ENCODE data around the gene GPC4.
"Not testable (repeated sequence)": the region's sequence is repeated elsewhere in the genome, so short reads cannot be mapped to it uniquely, and the experiment has no call there.

The GPC4 gene

DNA sequence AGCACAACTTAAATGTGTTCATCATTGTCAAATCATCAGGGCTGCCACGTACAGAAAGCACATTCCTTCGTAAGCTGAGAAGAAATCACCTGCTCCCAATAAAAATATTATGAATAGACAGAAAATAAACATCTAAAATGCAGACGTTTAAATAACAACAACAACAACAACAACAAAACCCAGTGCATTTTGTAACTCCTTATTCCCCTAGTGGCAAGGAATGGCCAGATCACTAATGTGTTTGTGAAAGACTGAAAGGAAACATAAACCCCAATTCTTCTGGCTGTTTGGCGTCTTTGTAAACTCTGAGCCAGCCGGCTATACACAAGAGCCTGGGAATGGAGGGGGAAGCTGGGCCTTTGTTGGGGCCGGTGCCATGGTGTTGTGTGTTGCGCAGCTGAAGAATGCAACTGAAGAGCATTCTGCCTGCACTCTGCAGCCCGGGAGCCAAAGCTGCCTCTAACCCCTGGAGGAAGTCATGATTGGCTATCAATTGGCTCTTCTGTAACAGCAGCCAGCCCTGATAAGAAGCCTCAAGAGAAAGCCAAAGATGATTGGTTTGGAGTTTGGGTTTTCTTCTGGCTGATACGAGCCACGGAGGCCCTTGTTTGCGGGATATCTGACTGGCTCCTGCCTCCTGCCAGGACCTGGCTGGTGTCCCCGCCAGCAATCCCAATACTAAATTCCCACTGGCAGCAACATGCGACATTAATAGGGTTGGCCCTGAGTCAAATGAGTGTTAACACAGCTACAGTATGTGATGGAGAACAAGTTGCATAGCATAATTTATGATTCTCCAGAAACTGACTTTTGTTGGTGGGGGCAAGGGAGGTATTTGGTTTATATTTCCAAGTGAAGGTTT lies 107.4 kb downstream of the GPC4 start:
- in situ Hi-C loops (cut with MboI; ENCODE audit: low sequenced_read_pairs): no loop called here

DNA sequence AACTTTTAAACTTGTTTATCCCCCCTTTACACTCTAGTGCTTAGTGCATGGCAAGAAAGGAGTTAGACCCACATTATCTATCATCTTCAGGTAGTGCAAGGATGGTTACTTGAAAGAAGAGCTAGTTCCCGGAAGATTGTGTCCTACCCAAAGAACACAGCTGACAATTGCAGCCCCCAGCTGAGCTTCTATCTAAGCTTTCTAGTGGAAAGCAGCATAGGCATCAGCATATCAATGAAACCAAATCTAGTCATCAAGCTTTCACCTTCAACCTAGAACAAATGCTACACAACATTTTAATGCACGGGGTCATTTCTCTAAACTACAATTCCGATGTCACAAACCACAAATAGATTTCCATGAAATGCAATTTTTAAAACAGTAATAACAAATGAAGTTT lies 108.2 kb downstream of the GPC4 start:
- in situ Hi-C loops (cut with MboI; ENCODE audit: low sequenced_read_pairs): no loop called here

DNA sequence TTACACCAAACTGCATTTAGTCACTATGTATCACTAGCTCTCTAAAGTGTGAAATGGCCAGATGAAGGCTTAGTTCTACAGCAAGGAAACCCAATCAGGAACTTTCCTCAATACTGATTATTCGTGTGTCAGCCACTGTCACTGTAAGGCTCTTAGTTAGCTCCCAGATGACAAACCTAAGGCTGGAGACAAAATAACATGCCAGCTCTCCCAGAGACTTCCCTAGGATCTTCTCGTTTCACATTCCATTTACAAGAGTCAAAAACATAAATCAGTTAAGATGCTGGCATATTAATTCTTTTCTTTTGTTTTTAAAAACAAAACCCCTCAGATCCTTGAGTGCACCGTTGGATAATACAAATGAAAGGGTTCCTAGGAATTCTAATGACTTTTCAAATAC lies 109.0 kb downstream of the GPC4 start:
- in situ Hi-C loops (cut with MboI; ENCODE audit: low sequenced_read_pairs): no loop called here

DNA sequence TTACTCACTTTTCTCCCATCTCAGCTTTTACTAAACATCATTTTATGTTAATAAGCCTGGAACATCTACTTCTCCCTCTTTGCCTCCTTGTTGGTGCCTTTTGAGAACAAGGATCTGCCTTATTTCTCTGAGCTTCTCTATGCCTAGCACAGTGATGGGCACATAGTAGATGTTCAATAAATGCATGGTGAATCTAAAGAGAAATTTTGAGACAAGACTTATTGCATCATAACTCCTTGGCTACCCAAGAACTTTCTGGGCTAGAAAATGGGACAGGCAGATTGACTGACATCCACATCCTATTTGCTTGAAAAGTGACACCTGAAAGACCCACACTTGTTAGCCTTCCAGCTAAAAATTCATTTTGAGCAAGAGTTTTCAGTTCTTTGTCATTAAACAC lies 109.9 kb downstream of the GPC4 start:
- in situ Hi-C loops (cut with MboI; ENCODE audit: low sequenced_read_pairs): no loop called here

DNA sequence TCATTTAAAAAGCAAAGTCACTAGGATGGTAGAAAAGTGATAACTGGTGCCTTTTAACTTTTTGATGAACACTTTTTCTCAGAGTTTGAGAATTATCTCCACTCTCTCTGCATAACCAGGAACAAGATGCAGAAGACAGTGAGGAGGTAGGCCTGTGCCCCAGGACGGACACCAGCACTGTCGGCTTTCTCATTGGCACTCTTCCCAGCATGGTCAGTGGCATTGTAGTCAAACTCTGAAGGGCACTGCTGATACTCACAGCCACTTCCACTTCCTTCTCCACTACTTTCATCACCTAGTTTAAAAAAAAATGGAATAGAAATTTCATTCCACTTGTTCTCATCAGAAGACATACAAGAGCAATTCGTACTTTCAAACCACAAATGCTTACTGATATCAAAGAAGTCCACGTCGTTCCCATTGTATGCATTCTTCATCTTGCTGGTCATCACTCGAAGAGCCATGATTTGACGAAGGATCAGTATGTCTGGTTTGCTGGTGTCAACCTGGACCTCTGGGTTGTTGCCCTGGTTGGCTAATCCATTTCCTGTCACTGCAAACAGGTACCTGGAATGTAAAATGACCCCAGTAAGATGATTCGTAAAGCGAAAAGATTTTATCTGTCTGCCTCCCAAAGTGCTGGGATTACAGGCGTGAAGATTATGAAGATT lies 112.4 kb downstream of the GPC4 start:
- in situ Hi-C loops (cut with MboI; ENCODE audit: low sequenced_read_pairs): no loop called here

DNA sequence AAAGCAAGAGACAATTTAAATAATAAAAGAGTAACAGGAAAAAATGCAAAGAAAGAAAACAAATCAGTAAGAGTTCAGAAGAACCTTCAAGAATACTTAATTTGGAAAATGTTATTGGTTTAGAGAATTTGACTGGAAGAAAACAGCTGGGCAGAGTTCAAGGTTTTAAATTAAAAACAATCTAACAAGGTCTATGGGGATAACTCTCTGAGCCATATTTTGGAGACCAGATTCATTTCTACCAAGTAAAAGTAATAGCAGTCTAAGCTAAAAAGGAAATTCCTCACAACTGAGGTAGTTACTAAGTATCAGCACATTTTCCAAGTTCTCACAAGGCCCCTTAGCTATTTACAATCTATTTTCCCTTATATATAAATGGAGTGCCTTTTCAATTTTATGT lies 114.7 kb downstream of the GPC4 start:
- in situ Hi-C loops (cut with MboI; ENCODE audit: low sequenced_read_pairs): no loop called here

DNA sequence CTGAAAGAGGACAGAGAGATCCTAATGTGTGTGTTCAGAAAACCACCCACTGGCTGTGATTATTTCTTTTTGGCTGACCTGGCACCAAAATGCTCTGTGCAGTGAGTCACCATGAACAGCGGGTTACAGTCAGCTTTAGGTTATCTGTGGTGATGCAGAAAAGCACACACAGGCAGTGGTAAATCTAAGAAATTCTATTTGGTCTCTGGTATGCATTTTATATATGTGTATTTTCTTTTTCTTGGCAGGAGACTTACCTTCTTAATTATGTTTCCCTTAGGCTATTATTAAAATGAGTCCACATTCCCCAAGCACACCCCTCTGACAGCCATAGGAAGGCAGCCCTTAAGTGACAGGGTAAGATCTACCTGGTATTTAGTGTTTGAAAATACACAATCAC lies 118.0 kb downstream of the GPC4 start:
- in situ Hi-C loops (cut with MboI; ENCODE audit: low sequenced_read_pairs): no loop called here

DNA sequence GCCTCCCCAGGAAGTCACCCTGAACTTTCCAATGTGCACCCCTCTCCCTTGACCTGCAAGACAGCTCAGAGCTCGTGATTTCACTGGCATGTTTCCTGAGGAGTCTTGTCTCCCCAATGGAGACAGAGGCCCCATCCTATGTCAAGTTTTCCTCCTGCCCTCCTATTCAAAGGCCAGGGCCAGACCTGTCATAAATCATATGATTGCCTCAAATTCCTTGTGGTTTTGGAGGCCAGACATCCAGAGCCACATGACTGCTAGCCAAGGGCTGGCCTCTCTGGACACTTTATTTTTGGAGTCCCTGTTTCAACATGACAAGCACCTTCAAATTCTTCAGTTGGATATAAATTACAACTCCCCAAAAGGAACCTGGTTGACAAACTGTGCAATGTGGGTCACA lies 121.2 kb downstream of the GPC4 start:
- in situ Hi-C loops (cut with MboI; ENCODE audit: low sequenced_read_pairs): no loop called here

DNA sequence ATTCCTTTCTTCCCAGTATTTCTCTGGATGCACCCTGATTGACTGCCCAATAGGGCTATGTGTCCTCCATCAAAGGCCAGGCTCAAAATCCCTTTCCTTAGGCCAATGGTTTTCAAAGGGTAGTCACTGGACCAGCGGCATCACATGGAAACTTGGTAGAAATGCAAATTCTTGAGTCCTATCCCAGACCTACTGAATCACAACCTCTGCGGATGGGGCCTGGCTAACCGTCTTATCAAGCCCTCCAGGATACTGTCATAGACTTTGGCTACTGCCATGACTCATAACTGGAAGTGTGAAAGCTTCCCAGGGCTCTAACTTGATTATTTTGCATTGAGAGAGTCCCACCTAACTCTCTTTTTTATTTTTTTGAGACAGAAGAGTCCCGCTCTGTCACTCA lies 125.2 kb downstream of the GPC4 start:
- in situ Hi-C loops (cut with MboI; ENCODE audit: low sequenced_read_pairs): no loop called here

DNA sequence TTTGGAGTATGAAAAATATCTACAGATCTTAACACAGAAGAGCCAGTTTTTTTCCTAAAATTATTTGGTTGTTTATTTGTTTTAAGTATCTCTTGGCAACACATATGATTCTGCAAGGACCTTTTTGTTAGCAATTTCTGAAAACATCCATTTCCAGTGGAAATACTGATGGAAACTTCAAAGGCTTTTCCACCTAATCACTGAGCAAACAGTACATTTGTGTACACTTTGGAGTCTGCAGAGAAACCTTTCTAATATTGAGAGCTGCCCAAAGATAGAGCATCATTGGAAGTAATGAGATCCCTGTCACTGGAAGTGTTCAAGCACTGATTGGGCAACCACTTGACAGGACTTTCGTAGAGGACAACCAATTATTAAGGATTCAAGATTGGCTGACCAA lies 127.4 kb downstream of the GPC4 start:
- in situ Hi-C loops (cut with MboI; ENCODE audit: low sequenced_read_pairs): no loop called here

DNA sequence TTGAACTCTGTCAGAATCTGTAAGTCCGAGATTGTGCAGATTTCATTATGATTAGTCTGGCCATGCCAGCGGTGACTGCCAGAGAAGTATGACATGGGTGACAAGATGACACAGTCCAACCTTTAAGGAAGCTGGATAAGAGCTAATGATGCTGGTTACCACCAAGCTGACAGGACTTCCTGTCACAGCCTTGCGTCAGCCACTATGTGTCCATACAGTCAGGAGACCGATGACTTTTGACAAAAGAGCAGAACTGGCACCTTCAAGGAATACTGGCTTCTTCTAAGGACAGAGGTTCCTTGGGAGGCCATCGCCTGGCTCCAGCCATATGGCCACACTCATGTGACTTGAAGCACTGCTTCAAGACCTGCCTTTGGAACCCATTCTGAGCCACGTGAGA lies 129.9 kb downstream of the GPC4 start:
- in situ Hi-C loops (cut with MboI; ENCODE audit: low sequenced_read_pairs): no loop called here

DNA sequence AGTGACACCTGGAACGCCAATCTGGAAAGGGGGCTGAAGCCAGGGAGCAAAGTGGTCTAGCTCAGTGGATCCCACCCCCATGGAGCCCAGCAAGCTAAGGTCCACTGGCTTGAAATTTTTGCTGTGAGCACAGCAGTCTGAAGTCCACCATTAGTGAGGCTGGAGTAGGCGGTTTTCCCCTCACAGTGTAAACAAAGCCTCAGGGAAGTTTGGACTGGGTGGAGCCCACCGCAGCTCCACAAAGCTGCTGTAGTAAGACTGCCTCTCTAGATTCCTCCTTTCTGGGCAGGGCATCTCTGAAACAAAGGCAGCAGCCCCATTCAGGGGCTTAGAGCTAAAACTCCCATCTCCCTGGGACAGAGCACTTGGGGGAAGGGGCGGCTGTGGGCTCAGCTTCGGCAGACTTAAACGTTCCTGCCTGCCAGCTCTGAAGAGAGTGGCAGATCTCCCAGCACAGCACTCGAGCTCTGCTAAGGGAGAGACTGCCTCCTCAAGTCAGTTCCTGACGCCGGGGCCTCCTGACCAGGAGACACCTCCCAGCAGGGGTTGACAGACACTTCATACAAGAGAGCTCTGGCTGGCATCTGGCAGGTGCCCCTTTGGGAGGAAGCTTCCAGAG lies 136.1 kb downstream of the GPC4 start:
- in situ Hi-C loops (cut with MboI; ENCODE audit: low sequenced_read_pairs): not testable (repeated sequence)

DNA sequence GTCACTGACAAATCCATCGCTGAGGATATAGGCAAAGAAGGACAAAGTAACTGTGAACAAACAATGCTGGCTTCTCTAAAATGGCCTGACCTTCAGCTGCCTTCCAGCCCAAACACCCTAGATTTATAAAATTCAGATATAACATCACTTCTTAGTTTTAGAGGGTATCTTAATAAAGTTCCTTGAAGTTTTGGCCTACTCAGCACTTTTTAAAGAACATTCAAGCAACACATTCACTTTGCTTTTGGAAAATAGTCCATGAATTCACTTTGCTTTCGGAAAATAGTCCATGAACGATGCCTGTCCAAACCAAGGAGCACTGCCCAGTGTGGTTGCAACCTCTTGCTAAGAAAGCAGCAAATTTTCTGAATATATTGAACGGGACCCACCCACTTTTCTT lies 142.1 kb downstream of the GPC4 start:
- in situ Hi-C loops (cut with MboI; ENCODE audit: low sequenced_read_pairs): no loop called here

DNA sequence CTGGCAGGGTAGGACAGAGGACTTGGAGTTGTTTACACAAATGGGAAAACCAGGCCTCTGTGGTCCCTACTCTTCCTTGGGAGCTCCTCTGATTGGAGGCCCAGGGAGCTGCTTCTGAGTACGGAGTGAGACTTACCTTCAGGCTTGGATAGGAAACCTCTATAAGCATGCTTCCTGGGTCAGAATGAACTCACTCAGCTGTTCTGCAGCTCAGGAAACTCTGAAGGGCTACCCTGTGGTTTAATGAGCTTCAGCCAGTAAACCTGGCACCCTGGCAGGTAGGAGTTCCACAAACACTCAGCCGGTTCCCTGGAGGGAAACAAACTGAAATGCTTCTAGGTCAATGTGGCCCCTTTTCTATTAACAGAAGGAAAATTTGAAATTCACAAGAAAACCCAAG lies 146.1 kb downstream of the GPC4 start:
- in situ Hi-C loops (cut with MboI; ENCODE audit: low sequenced_read_pairs): no loop called here

DNA sequence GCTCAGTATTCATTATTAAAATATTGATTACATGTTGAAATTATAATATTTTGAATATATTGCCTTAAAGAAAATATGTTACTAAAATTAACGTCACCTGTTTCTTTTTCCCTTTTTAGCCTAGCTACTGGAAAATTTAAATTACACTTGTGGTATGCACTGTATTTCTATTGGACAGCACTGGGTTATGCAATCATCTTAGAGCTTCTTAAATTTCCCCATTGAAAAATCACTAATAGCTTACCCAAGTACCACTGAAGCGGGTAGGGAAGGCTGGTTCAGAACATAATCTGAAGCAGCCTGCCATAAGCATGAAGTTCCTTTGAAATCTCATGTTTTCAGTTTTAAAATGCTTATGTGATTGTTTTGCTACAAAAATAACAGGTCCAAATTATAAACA lies 147.7 kb downstream of the GPC4 start:
- in situ Hi-C loops (cut with MboI; ENCODE audit: low sequenced_read_pairs): no loop called here

DNA sequence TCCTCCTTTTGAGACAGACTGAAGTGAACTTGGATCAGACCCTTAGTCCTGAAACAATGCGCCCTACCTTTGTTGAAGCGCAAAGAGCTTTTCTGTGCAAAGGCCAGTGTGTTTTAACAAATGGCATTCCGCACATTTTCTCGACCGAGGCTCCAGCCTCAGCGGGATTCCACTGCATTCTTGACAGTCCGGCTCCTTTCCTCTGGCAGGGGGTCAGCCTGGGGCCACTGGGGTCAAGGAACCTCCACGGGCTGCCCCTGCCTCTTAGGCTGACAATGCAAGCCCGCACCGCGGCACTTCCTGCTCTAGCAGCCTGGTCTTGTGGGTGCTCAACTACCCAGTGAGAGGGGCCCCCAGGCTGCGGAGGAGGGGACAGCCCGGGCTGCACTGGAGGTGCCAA lies 150.0 kb downstream of the GPC4 start:
- in situ Hi-C loops (cut with MboI; ENCODE audit: low sequenced_read_pairs): no loop called here

DNA sequence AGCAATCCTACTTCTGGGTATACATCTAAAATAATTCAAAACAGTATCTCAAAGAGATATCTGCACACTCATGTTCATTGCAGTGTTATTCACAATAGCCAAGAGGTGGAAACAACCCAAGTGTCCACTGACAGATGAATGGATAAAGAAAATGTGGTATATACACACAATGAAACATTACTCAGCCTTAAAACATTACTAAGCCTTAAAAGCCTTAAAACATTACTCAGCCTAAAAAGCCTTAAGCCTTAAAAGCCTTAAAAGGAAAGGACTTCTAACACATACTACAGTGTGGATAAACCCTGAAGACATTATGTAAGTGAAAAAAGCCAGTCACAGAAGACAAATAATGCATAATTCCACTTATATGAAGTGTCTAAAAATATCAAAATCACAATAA lies 156.8 kb downstream of the GPC4 start:
- in situ Hi-C loops (cut with MboI; ENCODE audit: low sequenced_read_pairs): no loop called here

DNA sequence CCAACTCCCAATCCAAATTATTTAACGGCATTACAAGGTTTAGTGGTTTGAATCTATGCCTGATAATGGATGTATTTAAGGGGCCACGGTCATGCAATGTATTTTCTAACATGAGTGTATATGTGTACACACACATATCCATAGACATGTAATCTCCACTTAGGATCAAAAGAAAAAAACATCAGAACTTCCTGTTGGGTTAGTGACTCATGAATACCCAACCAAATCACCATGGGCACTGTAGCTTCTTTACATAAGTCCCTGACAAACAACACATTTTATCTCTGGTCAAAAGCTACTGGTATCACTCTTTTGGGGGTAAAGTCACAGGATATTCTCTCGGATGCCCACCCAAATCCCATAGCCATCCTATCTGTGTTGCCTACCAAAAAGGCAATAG lies 160.6 kb downstream of the GPC4 start:
- in situ Hi-C loops (cut with MboI; ENCODE audit: low sequenced_read_pairs): no loop called here

DNA sequence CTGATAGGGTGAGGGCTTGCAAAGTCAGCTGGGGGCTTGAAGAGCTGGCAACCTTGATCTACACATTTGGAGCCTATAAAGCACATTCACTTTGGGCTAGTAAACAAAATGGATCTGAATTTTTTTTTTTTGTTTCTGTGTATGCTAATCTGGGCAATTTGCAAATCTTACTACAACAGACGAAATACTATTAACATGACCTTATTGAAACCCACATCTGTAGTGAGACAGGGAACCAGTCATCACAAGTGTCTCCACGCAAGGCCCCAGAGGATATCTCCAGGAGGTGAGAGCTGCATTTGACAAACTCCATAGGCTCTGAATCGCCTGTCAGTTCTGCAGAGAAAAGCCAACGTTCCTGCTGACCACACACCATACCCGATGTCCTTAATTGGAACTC lies 164.1 kb downstream of the GPC4 start:
- in situ Hi-C loops (cut with MboI; ENCODE audit: low sequenced_read_pairs): no loop called here

DNA sequence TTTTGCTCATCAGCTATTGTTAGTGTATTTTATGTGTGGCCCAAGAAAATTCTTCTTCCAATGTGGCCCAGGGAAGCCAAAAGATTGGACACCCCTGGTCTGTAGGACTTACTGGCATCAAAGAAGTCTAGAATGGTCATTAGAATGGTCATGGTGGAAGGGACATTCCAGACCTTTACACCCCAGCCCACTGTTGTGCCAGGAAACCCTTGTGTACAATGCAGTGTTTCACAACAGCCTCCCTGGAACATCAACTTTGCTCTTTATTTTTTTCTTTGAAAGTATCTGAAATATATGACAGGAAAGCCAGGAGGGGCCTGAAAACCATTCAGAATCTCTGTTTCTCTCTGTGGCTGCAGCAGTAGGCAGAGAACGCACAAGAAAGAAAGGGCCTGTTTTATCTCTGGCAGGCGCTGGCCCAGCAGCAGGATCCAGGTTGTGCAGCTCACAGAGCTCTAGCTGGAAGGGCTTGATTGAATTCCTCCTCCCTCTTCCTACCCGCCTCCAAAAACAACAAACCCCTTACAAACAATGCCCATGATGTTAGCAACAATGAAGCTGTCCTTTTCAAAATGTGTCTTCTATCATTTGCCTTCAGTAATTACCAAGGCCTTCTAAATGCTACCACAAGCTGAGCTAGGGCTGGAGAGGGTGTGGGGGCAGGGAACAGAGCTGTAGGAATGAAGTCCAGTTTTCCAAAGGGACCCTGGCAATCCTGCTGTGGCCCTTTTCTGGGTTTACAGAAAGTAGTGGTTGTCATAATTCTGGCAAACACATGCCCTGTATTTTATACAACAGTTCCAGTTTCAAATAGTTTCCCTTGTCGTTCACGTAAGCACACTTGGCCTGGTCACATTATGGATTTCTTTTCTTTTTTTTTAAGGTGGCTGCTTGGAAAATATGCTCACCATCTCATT lies 164.8 kb downstream of the GPC4 start:
- in situ Hi-C loops (cut with MboI; ENCODE audit: low sequenced_read_pairs): no loop called here

All from HL-60/S4 (cell line).